Neural progenitor cell (in vitro differentiated cells): ENCODE measurements around the gene TENT5C.

Source experiments
- CTCF ChIP-seq: fragments of 200-600 bp; sonication (generic); IDR thresholded peaks from 2 replicates; pipeline ENCODE4 v1.5.1; 2017; ENCODE audit warnings: antibody characterized with exemption, mild to moderate bottlenecking
- EZH2 ChIP-seq: fragments of 200-600 bp; sonication (generic); IDR thresholded peaks from 2 replicates; pipeline ENCODE4 v1.6.1; 2017; ENCODE audit warnings: antibody characterized with exemption, mild to moderate bottlenecking, moderate library complexity

GRCh38 chr1:117651616-117652015, 45.8 kb downstream of the TENT5C start:
- TF ChIP-seq CTCF (no peak), EZH2 (no peak)
